Endothelial cell of umbilical vein (primary cell): Measurements from ENCODE around the gene TMEM135. TPM values are rescaled to one million over a fixed set of nuclear protein-coding genes. Genes with fewer than 3 reads are reported as not detected.

ENCODE experiments used
- BruUV-seq: library from RNA; stranded (reverse); fragments of 400-500 nt; replicated peaks from 2 replicates; lab custom pipeline; 2021; lab: Mats Ljungman, UMichigan
- CTCF ChIA-PET: fragments of 300-600, 350-600 bp; sonication (Branson Sonifier 250); formaldehyde crosslinking; loops from one replicate; lab custom pipeline; 2021; ENCODE audit warnings: antibody characterized with exemption, inconsistent platforms; lab: Charles Lee
- POLR2A ChIA-PET: fragments of 300-600, 350-600 bp; sonication (Branson Sonifier 250); formaldehyde crosslinking; loops from one replicate; lab custom pipeline; 2021; ENCODE audit warnings: antibody characterized with exemption, inconsistent platforms; lab: Charles Lee
- DNase-seq: peaks from one replicate; pipeline ENCODE4 v3.0.0-alpha.2; 2011; ENCODE audit warnings: low read depth, low spot score
- FAIRE-seq: peaks from 2 replicates; lab custom pipeline; 2011; peaks lifted over from hg19 to GRCh38; lab: Jason Lieb, UNC
- H2AFZ ChIP-seq: 2 replicates; pipeline ENCODE4 v1.6.0; 2012; ENCODE audit warnings: low read depth, low read length, control low read depth, inconsistent platforms
- H3K27ac ChIP-seq: 2 replicates; pipeline ENCODE4 v1.5.1; 2011; ENCODE audit warnings: low read depth, mild to moderate bottlenecking, control low read depth, low read length, moderate library complexity; ENCODE audit not compliant: insufficient read depth
- H3K27me3 ChIP-seq, 2 experiments: 2 replicates each; pipeline versions ENCODE4 v1.6.0 to v1.6.1; 2011; ENCODE audit warnings: low read length in 2 of 2, mixed read lengths in 1 of 2; ENCODE audit not compliant: control insufficient read depth in 2 of 2, insufficient read depth in 2 of 2
- H3K36me3 ChIP-seq, 2 experiments: 2 replicates in 1 of 2; 3 replicates in 1 of 2; pipeline ENCODE4 v1.5.1; 2011; ENCODE audit warnings: low read length in 2 of 2, mild to moderate bottlenecking in 1 of 2, moderate library complexity in 1 of 2; ENCODE audit not compliant: control insufficient read depth in 2 of 2, insufficient read depth in 2 of 2; ENCODE audit errors: extremely low read depth in 1 of 2
- H3K4me1 ChIP-seq: 3 replicates; pipeline ENCODE4 v1.5.1; 2011; ENCODE audit warnings: mild to moderate bottlenecking, low read length; ENCODE audit not compliant: control insufficient read depth, insufficient read depth; ENCODE audit errors: extremely low read depth
- H3K4me2 ChIP-seq: 2 replicates; pipeline ENCODE4 v1.6.1; 2011; ENCODE audit warnings: low read length, control low read depth, mixed read lengths; ENCODE audit not compliant: insufficient read depth
- H3K4me3 ChIP-seq, 3 experiments: fragments of 200-600 bp in 1 of 3; sonication (generic), shearing (Covaris generic) in 1 of 3; replicated peaks in 1 of 3; 2 replicates each; pipeline ENCODE4 v1.5.1; 2011 to 2016; ENCODE audit warnings: control low read depth in 3 of 3, low read length in 3 of 3, mild to moderate bottlenecking in 2 of 3, inconsistent platforms in 1 of 3, low read depth in 1 of 3, moderate library complexity in 1 of 3; ENCODE audit not compliant: insufficient read depth in 1 of 3
- H3K79me2 ChIP-seq: 2 replicates; pipeline ENCODE4 v1.6.0; 2012; ENCODE audit warnings: low read length, inconsistent platforms; ENCODE audit not compliant: control insufficient read depth, insufficient read depth
- H3K9ac ChIP-seq: replicated peaks from 2 replicates; pipeline ENCODE3; 2011; ENCODE audit warnings: low read length, control low read depth; ENCODE audit not compliant: insufficient read depth; ENCODE audit errors: extremely low read depth
- H3K9me1 ChIP-seq: replicated peaks from 3 replicates; pipeline ENCODE4 v1.6.0; 2011; ENCODE audit warnings: mild to moderate bottlenecking, low read length; ENCODE audit not compliant: control insufficient read depth, insufficient read depth; ENCODE audit errors: extremely low read depth
- H3K9me3 ChIP-seq: replicated peaks from 2 replicates; pipeline ENCODE4 v1.5.1; 2012; ENCODE audit warnings: low read length, inconsistent platforms; ENCODE audit not compliant: control insufficient read depth, insufficient read depth
- H4K20me1 ChIP-seq: replicated peaks from 2 replicates; pipeline ENCODE3; 2011; ENCODE audit warnings: mild to moderate bottlenecking, low read length; ENCODE audit not compliant: control insufficient read depth, insufficient read depth; ENCODE audit errors: extremely low read depth
- CTCF ChIP-seq, 2 donors: IDR thresholded peaks; 1 replicate in 1 of 2; 2 replicates in 1 of 2; pipeline ENCODE4 v1.5.1; 2011; ENCODE audit warnings: low read length in 2 of 2, mild to moderate bottlenecking in 2 of 2, moderate library complexity in 2 of 2, control low read depth in 1 of 2, inconsistent platforms in 1 of 2, low read depth in 1 of 2; ENCODE audit not compliant: insufficient read depth in 1 of 2; ENCODE audit errors: extremely low read depth in 1 of 2
- EZH2 ChIP-seq: IDR thresholded peaks from 2 replicates; pipeline ENCODE4 v1.6.1; 2012; ENCODE audit warnings: borderline replicate concordance, low read depth, mild to moderate bottlenecking, moderate library complexity, low read length, inconsistent platforms; ENCODE audit not compliant: severe bottlenecking
- FOS ChIP-seq: IDR thresholded peaks from 2 replicates; pipeline ENCODE4 v1.6.1; 2011; ENCODE audit warnings: mild to moderate bottlenecking, low read length, moderate library complexity, borderline replicate concordance; ENCODE audit not compliant: insufficient read depth
- GATA2 ChIP-seq: IDR thresholded peaks from 2 replicates; pipeline ENCODE4 v1.7.0; 2011; ENCODE audit warnings: low read depth, mild to moderate bottlenecking, moderate library complexity, mixed read lengths, low read length; ENCODE audit not compliant: insufficient read length, insufficient read depth
- JUN ChIP-seq: IDR thresholded peaks from 2 replicates; pipeline ENCODE4 v1.6.1; 2011; ENCODE audit warnings: borderline replicate concordance, low read depth; ENCODE audit not compliant: insufficient read length, insufficient read depth
- MAX ChIP-seq: IDR thresholded peaks from 2 replicates; pipeline ENCODE4 v1.6.1; 2011; ENCODE audit not compliant: insufficient read depth, insufficient read length
- MYC ChIP-seq: IDR thresholded peaks from one replicate; pipeline ENCODE4 v1.6.1; 2011; ENCODE audit warnings: mild to moderate bottlenecking, low read depth, low read length
- POLR2A ChIP-seq: IDR thresholded peaks from 2 replicates; pipeline ENCODE4 v1.6.1; 2012; ENCODE audit warnings: low read depth, mild to moderate bottlenecking, control low read depth, low read length
- POLR2AphosphoS5 ChIP-seq: IDR thresholded peaks from 2 replicates; pipeline ENCODE4 v1.6.1; 2012; ENCODE audit warnings: low read depth, mild to moderate bottlenecking, control low read depth, low read length, moderate library complexity; ENCODE audit not compliant: insufficient read depth
- dilution Hi-C: fragments of 300-500 bp; cut with MboI; formaldehyde crosslinking; loops from one replicate; pipeline ENCODE4 v1.15.0; 2019; ENCODE audit warnings: low sequenced_read_pairs; ENCODE audit not compliant: extremely low pct_ligation_motif_present
- intact Hi-C: fragments of 100-400 bp; cut with micrococcal nuclease; formaldehyde crosslinking; loops from one replicate; pipeline ENCODE4 v1.10.0; 2022
- polyA plus RNA-seq, 4 experiments: library from polyadenylated mRNA; depleted of rRNA in 3 of 4; stranded (reverse) in 3 of 4; unstranded in 1 of 4; fragments of >200 nt; gene quantifications; 2 replicates each; pipeline versions ENCODE4 v1.2.1 to v1.2.3, GENCODE V29; 2011 to 2012; ENCODE audit warnings: missing spikeins in 1 of 4
- total RNA-seq: library from RNA; stranded (reverse); gene quantifications from 2 replicates; pipeline ENCODE4 v1.2.3, GENCODE V29; 2021

Gene TMEM135
- total and polyA plus RNA-seq, 2 donors (not counting 3 experiments of a cell fraction or from before 2014, with no cell fraction given), result 12.3 to 33.2 TPM

- POLR2A ChIA-PET, result no interaction called here
- Histone ChIP-seq H3K79me2 (no peaks in the 10 kb centered on the region), H4K20me1 (no peaks in the 10 kb centered on the region), H3K27ac (no peak overlapping the region), H3K4me2 (no peak overlapping the region), H3K9ac (no peak overlapping the region), H3K4me1 (no peaks in the 10 kb centered on the region), H3K36me3 (no peaks in the 10 kb centered on the region), H2AFZ (no peak overlapping the region), H3K27me3 (no peaks in the 10 kb centered on the region), H3K9me1 (no peaks in the 10 kb centered on the region), H3K9me3 (no peaks in the 10 kb centered on the region), H3K4me3 (no peak overlapping the region)
- TF ChIP-seq JUN, result no peak
- no peak for TF ChIP-seq MYC
- TF ChIP-seq GATA2, result no peak
- TF ChIP-seq CTCF (IDR thresholded peaks at IDR 0.05; ENCODE audit: extremely low read depth in 1 of 2, insufficient read depth in 1 of 2, low read depth in 1 of 2, low read length in 2 of 2), result no peak
- TF ChIP-seq MAX, result no peak
- TF ChIP-seq EZH2, result no peak
- no peak for TF ChIP-seq POLR2AphosphoS5
- no peak for TF ChIP-seq POLR2A
- TF ChIP-seq FOS, result no peak
- intact Hi-C loops, result no loop called here
- CTCF ChIA-PET, result interaction anchor here (1.8 kb wide), 1 partner anchor 153 kb away, joined by 4 read pairs; no protein-coding TSS in a partner anchor
- BruUV-seq, result no TSS peak
- DNase-seq (no peak), FAIRE-seq (no peak)
- dilution Hi-C loops, result no loop called here
Measured at GRCh38 chr11:87092567-87092966, 54.8 kb downstream of the TMEM135 start.
